Stimulated activated CD8-positive, alpha-beta memory T cell treated with anti-CD3 and anti-CD28 coated beads, Interleukin-4, amount 100 ng/mL, for 1 hour (primary cell): ENCODE measurements around the gene COX8C.

Experiments
- DNase-seq, 2 donors: peaks; one replicate each; pipeline ENCODE4 v3.0.0-alpha.2; 2020; ENCODE audit warnings: low read depth in 2 of 2, low spot score in 1 of 2

COX8C gene

GRCh38 chr14:93346926-93347721 lies at the start of gene COX8C:
TSS of gene COX8C (plus strand) at chr14:93347182. CDS start at chr14:93347269, 87 bp downstream.
- DNase-seq: no peak

GRCh38 chr14:93299416-93299815 lies 47.6 kb upstream of the COX8C start:
- DNase-seq: no peak

- DNase-seq: no peak
Observed at GRCh38 chr14:93299866-93300265, 47.1 kb upstream of the COX8C start.

- DNase-seq: no peak
Observed at GRCh38 chr14:93301821-93302447, 45.0 kb upstream of the COX8C start.

GRCh38 chr14:93302688-93303581 lies 44.0 kb upstream of the COX8C start:
- DNase-seq: no peak

- DNase-seq: no peak
Observed at GRCh38 chr14:93303659-93304058, 43.3 kb upstream of the COX8C start.

GRCh38 chr14:93304771-93305170 lies 42.2 kb upstream of the COX8C start:
- DNase-seq: no peak

- no peak for DNase-seq
Observed at GRCh38 chr14:93305725-93306418, 41.1 kb upstream of the COX8C start.

- DNase-seq: no peak
Observed at GRCh38 chr14:93306812-93307211, 40.2 kb upstream of the COX8C start.

- DNase-seq: no peak
Observed at GRCh38 chr14:93308686-93309345, 38.2 kb upstream of the COX8C start.

GRCh38 chr14:93309427-93309966 lies 37.5 kb upstream of the COX8C start:
- no peak for DNase-seq

GRCh38 chr14:93311082-93311481 lies 35.9 kb upstream of the COX8C start:
- DNase-seq: no peak

GRCh38 chr14:93315575-93315974 lies 31.4 kb upstream of the COX8C start:
- no peak for DNase-seq

- no peak for DNase-seq
Observed at GRCh38 chr14:93316716-93317115, 30.3 kb upstream of the COX8C start.

- DNase-seq: no peak
Observed at GRCh38 chr14:93317210-93317874, 29.6 kb upstream of the COX8C start.

GRCh38 chr14:93317875-93318807 lies 28.8 kb upstream of the COX8C start:
- DNase-seq: no peak

- DNase-seq: no peak
Observed at GRCh38 chr14:93318927-93319326, 28.1 kb upstream of the COX8C start.

GRCh38 chr14:93319494-93319893 lies 27.5 kb upstream of the COX8C start:
- DNase-seq: no peak

- DNase-seq: no peak
Observed at GRCh38 chr14:93319958-93320357, 27.0 kb upstream of the COX8C start.
